Right forelimb (tissue), 1 donor: ENCODE results near the gene ARFGAP3.

Source experiments
- DNase-seq: peaks from one replicate; pipeline ENCODE4 v3.0.0-alpha.2; 2018

Gene ARFGAP3

DNA sequence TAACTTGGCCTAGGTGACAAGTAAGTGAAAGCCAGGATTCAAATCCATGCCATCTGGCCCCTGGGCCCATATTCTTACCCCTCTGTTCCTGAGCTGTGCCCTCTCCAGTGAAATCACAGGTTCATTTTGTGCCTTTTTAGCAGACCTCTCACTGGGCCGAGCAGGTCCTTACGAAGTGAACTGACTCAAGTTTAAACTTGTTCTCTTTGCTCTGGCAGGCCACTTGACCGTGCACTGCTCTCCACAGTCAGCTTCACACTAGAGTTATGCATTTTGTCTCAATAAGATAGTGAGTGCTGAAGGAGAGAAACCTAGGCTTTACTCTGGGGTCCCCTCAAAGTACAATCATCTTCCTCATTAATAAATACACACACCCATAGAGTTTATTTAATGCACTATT lies 40.7 kb downstream of the ARFGAP3 start:
- DNase-seq, result no peak

- DNase-seq, result no peak
These were observed 42.5 kb downstream of the ARFGAP3 start for GRCh38 chr22:42814616-42815015.

GRCh38 chr22:42814215-42814614 lies 42.9 kb downstream of the ARFGAP3 start:
- no peak for DNase-seq

DNA sequence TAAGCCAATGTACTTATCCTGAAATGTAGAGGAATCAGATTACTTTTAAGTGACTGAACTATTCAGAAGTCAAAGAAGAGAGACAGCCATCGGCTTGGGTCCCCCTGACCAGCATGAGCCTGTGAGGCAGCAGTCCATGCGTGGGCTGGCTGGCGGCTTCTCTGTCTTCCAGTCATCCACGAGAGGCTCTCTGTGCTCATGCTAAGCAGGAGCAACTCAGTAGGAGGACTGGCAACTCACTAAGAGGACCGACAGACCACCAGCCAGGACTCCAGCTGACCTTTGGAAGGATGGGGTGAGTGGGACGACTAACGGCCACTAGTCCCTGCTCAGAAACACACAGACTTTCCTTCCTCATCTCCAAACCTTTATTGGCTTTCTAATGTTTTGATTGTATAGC lies 43.6 kb downstream of the ARFGAP3 start:
- no peak for DNase-seq

GRCh38 chr22:42811459-42811858 lies 45.6 kb downstream of the ARFGAP3 start:
- no peak for DNase-seq

DNA sequence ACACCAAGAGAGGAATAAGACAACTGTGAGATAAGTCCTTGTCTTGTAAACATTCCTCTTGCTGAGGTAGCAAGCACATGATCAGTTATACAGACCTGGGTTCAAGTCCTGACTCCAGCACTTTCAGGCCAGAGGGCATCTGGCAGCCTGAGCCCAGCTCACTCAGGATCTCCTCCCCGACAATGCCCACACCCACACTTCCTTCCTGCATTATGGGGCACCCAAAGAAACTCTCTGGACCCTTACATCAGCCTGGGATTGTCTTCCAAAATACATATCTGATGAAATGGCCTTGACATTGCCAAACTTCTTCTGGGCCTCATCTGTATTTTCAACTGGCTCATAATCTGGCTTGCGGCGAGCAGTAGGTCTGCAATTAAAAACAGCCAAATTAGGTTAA lies 48.6 kb downstream of the ARFGAP3 start:
- DNase-seq, result no peak

DNA sequence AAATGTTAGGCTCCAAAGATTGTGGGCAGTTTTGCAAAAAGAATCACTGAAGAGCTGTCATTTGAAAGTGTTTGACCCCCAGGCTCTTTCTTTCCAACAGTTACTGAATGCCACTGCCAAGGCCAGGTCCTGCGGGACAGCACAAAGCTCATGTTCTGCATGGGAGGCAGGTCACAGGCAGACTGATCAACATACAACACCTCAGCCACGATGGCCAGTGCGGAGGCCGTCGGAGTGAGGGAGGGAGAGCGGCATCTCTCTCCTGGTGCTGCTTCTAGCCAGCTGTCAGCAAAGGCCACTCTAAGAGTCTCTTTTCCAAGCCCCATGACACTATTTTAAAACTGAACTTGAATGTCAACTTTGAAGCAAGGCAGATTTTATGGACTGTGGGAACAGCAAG lies 49.9 kb downstream of the ARFGAP3 start:
- DNase-seq, result no peak

- DNase-seq, result no peak
These were observed 50.9 kb downstream of the ARFGAP3 start for GRCh38 chr22:42805998-42806830.

GRCh38 chr22:42805016-42805997 lies 51.8 kb downstream of the ARFGAP3 start:
- DNase-seq, result no peak

GRCh38 chr22:42803389-42803788 lies 53.7 kb downstream of the ARFGAP3 start:
- no peak for DNase-seq

DNA sequence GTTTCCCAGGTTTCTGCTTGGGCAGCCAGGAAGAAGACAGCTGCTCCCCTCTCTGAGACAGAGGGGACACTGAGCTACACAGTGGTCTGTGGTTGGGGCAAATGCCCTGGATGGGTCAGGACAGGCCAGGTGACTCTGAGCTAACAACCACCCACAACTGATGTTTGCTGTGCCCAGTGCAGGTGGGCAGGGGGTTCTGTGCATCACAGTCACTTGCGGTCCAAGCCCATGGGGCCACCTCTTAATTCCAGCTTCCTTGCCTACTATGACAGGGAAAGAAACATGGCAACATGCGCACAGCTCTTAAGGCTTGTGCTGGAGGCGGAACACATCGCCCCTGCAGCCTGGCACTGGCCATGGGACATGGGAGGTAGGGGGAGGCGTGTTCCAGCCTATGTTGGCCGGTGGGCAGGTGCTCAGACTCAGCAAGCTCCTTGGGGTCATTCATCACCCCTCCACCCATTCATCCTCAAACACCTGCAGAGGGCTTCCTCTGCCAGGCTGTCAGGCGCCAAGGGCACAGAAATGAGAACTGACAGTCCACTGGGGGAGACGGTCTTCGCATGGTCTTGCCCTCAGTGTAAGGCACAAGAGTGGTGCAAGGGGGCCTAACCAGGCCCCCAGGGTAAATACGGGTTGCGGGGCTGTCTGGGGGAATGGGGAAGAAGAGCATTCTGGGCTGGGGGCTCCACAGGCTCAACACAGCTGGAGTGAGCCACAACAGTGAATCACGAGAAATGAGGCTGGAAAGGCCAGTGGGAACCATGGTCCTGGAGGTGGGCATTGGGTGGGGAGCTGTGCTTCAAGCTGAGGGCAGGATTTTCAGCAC lies 55.6 kb downstream of the ARFGAP3 start:
- DNase-seq, result no peak

- DNase-seq, result no peak
These were observed 56.4 kb downstream of the ARFGAP3 start for GRCh38 chr22:42800451-42801251.

GRCh38 chr22:42799461-42800405 lies 57.3 kb downstream of the ARFGAP3 start:
- DNase-seq, result no peak

- DNase-seq, result no peak
These were observed 58.0 kb downstream of the ARFGAP3 start for GRCh38 chr22:42799061-42799460.

GRCh38 chr22:42797011-42797410 lies 60.1 kb downstream of the ARFGAP3 start:
- no peak for DNase-seq

DNA sequence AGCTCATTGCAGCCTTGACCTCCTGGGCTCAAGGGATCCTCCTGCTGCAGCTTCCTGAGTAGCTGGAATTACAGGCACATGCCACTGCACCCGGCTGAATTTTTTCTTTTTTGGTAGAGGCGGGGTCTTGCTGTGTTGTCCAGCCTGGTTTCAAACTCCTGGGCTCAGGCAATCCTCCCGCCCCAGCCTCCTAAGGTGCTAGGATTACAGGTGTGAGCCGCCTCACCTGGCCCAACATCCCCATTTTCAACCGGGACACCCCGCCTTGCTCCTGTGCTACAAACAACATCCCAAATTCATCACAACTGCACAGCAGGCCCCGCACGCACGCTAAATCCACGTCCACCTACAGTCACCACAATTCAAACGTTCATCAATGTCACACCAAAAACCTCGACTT lies 61.0 kb downstream of the ARFGAP3 start:
- no peak for DNase-seq

GRCh38 chr22:42794551-42795510 lies 62.2 kb downstream of the ARFGAP3 start:
- peak; percentile 44 for DNase-seq

DNA sequence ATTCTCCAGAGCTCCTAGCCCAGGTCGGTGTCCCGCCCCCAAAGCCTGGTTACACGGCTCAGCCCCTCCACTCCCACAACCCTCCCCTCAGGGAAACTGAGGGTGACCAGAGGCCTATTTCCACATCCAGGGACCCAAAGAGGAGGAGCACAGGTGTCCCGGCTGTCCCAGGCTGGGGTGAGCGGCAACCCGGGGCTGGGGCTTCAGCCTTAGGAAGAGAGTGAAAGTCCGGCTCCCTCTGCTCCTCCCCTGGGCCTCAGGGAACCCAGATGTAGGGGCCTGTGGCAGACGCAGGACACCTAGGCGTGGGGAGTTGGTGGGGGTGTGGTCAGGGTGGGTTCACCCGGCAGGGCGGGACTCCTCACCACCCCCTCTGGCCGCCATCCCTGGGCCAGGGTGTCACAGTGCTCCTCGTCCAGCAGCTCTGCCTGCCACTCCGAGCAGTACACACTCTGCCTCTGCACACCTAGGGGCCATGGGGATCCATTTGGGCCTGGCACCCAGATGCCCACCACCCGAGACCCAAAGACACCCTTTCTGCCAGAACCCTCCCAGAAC lies 63.1 kb downstream of the ARFGAP3 start:
- peak; percentile 37 for DNase-seq
